Pancreas (tissue), 10 donors: Measurements from ENCODE around the gene NUP54. TPM values are rescaled to one million over a fixed set of nuclear protein-coding genes. Genes with fewer than 3 reads are reported as not detected.
A peak's percentile ranks its signal among the peaks of the same experiment; 100 is the strongest.

Experiments used
- ATAC-seq, 4 donors: fragments of 200-7000 bp; cut with Tn5 transposase; one replicate each; pipeline versions ENCODE4 v1.8.0 to v1.9.1; 2020; ENCODE audit warnings: mild to moderate bottlenecking in 4 of 4, moderate library complexity in 4 of 4
- DNase-seq, 6 donors: peaks; one replicate each; pipeline ENCODE4 v3.0.0-alpha.2; 2020
- FAIRE-seq: peaks from 2 replicates; lab custom pipeline; 2012; peaks lifted over from hg19 to GRCh38; lab: Jason Lieb, UNC
- H3K27ac ChIP-seq, 4 donors: fragments of 200-600 bp; sonication (generic); 1 replicate in 3 of 4; 2 replicates in 1 of 4; pipeline versions ENCODE4 v1.5.0 to v1.8.0; 2020
- H3K27me3 ChIP-seq, 4 donors: fragments of 200-600 bp; one replicate each; pipeline ENCODE4 v1.8.0; 2021
- H3K36me3 ChIP-seq, 3 donors: fragments of 200-600 bp; sonication (generic) in 1 of 3; one replicate each; pipeline versions ENCODE4 v1.5.0 to v1.8.0; 2020 to 2021
- H3K4me1 ChIP-seq, 3 donors: fragments of 200-600 bp; one replicate each; pipeline ENCODE4 v1.8.0; 2021
- H3K4me3 ChIP-seq, 4 donors: fragments of 200-600 bp; sonication (generic) in 2 of 4; one replicate each; pipeline versions ENCODE4 v1.5.0 to v1.8.0; 2020 to 2021
- H3K9me3 ChIP-seq, 4 donors: fragments of 200-600 bp; one replicate each; pipeline ENCODE4 v1.8.0; 2021
- WGBS, 2 donors: extraction: QIAGEN DNeasy Blood & Tissue Kit; methylation state at CpG; one replicate each; pipeline ENCODE4 v1.1.7; 2013; 5-methylcytosine and 5-hydroxymethylcytosine counted together
- intact Hi-C, 3 donors: fragments of 100-400 bp; cut with DNase I; formaldehyde crosslinking; loops; one replicate each; pipeline versions ENCODE4 v1.11.1 to v1.14.2; 2022
- polyA plus RNA-seq, 2 donors: library from polyadenylated mRNA; stranded (reverse); fragments of 200-250 nt; gene quantifications; one replicate each; pipeline ENCODE4 v1.2.3, GENCODE V29; 2013
- total RNA-seq, 6 donors: library from RNA; stranded (reverse); fragmentation: NEBNext Ultra II Directional in 4 of 6; extraction: Animal tissue kit (Norgen Biotek cat#: 25700) in 4 of 6; gene quantifications; one replicate each; pipeline versions ENCODE4 v1.2.1 to v1.2.4, GENCODE V29; 2021 to 2023
- TF ChIP-seq, protein P1 (sequence below), 4 donors: fragments of 200-600 bp; sonication (generic) in 3 of 4; IDR thresholded peaks; one replicate each; pipeline versions ENCODE4 v1.5.0 to v1.8.0; 2021; ENCODE audit warnings: antibody characterized with exemption in 4 of 4
- donor health status: healthy with polysubstance abuse.
- donor health status: DM: no; HTN: no; CAD: no; lungs with moderate emphysema.
- donor health status: DM: no; HTN: no; CAD: no.
- donor health status: control.
- donor health status: control.
- donor health status: Bipolar disorder and iron deficiency.
- donor health status: DM: yes; HTN: yes; CAD: no.
- donor health status: DM: no; HTN: no; CAD: no.
- donor health status: DM: no; HTN: no; CAD: no.
- donor health status: DM: yes; HTN: yes; CAD: no.

NUP54 gene
- total and polyA plus RNA-seq, 8 donors: 15.6 to 21.7 (median 19.2) TPM

DNA sequence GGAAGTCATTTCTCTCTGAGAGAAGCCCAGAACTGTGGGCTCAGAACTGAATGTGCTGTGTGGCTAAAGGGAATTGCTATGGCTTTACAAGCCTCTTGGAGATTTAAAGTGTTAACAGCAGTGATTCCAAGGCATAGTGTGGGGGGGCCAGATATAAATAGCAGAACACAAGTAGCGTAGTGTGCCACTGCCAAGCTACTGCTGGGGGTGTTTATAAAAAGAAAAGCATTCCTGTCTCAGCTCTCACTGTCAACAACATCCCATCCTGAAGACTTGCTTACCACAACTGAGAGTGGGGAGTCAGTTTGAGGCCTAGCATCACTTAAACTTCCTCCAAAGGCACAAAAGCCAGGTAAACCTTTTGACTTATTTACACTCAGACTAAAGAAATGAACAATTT lies 73.7 kb downstream of the NUP54 start, which contains the start of gene ART3:
TSS of gene ART3 (plus strand) at position 242 of the 400 bp plus-strand sequence. CDS start 1,181 bp downstream, outside the sequence.
- DNase-seq (no peak), FAIRE-seq (no peak), ATAC-seq (no peak)
- Histone ChIP-seq H3K4me3 (no peak within 1 kb of the TSS), H3K27ac (no peak within 1 kb of the TSS), H3K27me3 (no peaks in the 10 kb centered on the region), H3K9me3 (no peaks in the 10 kb centered on the region), H3K4me1 (no peaks in the 10 kb centered on the region), H3K36me3 (no peaks in the 10 kb centered on the region)
- intact Hi-C loops: loop anchor here in 1 of 3 donors (10.0 kb wide), 1 partner anchor 80 kb away; the partner anchor contains the start of gene SDAD1
- WGBS, 2 donors: 66 to 76% methylated on average over 1 of the region's 1 CpG
- TF ChIP-seq, protein P1, sequence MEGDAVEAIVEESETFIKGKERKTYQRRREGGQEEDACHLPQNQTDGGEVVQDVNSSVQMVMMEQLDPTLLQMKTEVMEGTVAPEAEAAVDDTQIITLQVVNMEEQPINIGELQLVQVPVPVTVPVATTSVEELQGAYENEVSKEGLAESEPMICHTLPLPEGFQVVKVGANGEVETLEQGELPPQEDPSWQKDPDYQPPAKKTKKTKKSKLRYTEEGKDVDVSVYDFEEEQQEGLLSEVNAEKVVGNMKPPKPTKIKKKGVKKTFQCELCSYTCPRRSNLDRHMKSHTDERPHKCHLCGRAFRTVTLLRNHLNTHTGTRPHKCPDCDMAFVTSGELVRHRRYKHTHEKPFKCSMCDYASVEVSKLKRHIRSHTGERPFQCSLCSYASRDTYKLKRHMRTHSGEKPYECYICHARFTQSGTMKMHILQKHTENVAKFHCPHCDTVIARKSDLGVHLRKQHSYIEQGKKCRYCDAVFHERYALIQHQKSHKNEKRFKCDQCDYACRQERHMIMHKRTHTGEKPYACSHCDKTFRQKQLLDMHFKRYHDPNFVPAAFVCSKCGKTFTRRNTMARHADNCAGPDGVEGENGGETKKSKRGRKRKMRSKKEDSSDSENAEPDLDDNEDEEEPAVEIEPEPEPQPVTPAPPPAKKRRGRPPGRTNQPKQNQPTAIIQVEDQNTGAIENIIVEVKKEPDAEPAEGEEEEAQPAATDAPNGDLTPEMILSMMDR (IDR thresholded peaks at IDR 0.05): no peak

DNA sequence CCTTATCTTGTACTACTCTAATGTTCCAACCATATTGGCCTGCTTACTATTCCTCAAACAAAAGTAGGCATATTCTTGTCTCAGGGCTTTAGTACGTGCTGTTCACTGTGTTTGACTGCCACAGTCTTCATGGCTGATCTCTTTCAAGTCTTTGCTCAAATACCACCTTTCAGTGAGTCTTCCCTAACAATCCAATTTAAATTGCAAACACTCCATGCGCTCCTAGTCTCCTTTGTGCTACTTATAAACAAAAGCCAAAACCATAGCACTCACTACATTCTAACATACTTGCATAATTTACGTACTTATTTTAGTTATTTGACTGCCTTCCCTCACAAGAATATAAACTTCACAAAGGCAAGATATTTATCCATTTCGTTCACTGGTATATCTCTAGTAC lies 75.4 kb downstream of the NUP54 start:
- Histone ChIP-seq H3K9me3 (no peaks in the 10 kb centered on the region), H3K4me3 (no peak overlapping the region), H3K4me1 (no peaks in the 10 kb centered on the region), H3K27me3 (no peaks in the 10 kb centered on the region), H3K36me3 (no peaks in the 10 kb centered on the region), H3K27ac (no peak overlapping the region)
- WGBS, 2 donors: 78 to 85% methylated on average over 4 of the region's 4 CpGs
- DNase-seq (no peak), ATAC-seq (no peak), FAIRE-seq (no peak)
- TF ChIP-seq, protein P1 (IDR thresholded peaks at IDR 0.05): no peak
- intact Hi-C loops: loop anchor here in 1 of 3 donors (10.0 kb wide), 1 partner anchor 78 kb away; the partner anchor contains the start of gene SDAD1

DNA sequence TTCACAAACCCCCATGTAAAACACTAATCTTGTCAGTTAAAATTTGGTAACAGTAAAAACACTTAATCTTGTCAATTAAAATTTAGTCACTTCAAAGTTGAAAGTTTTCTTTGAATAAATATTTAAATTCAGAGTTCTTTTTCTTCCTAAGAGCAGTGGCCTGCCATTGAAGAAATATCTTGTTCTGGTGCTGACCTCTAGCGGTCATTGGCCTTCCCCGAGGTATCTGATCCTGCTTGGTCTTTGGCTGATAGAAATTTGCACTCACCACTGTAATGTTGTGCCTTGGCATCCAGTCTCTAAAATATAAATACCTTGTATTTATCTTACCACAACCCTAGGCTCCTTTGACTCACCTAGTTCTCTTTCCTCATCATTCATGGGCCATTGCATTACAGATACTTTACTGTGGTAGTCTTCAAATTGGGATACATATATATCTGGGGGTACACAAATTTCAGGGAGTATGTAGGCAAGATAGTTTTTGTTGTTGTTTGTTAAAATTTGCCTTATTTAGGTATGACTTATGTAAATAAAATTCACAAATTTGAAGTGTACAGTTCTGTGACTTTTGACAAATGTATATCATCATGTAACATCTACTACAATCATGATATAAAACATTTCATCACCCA lies 80.4 kb downstream of the NUP54 start:
- 0 to 1% methylated on average over 2 of the region's 2 CpGs for WGBS, 2 donors
- DNase-seq: peak in 5 of 6 donors; percentile 61 to 83 (median 68)
- intact Hi-C loops: loop anchor here in 2 of 3 donors (2.0 to 5.0 kb wide), 2 partner anchors 73 to 75 kb away; partner anchors contain the start of gene SDAD1 (in 1 of the 2)
- Histone ChIP-seq H3K4me1 (no peaks in the 10 kb centered on the region), H3K27ac (no peak overlapping the region), H3K9me3 (no peaks in the 10 kb centered on the region), H3K36me3 (no peaks in the 10 kb centered on the region), H3K4me3 (no peak overlapping the region), H3K27me3 (no peaks in the 10 kb centered on the region)
- FAIRE-seq: peak; percentile 96
- TF ChIP-seq, protein P1 (IDR thresholded peaks at IDR 0.05): peak; percentile 58 to 86 (median 71)
- peak; percentile 88 to 97 (median 96) for ATAC-seq

DNA sequence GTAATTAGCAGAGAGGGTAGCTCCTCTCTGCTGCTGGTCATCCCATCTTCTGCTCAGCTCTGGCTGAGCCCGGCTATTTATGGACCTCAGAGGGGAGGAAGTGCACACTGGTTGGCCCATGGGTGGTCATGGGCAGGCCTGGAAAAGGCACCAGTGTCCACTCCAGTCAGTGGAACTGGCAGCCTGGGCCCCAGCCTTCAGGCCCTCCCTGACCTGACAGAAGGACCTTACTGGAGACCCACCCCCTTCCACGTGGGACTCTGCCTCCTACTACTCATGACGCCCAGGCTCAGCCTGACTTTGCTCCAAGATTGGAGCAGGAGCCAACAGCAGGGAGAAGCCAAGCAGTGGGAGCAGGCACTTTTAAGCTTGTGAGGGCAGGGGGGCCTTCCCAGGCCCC lies 81.7 kb downstream of the NUP54 start:
- TF ChIP-seq, protein P1 (IDR thresholded peaks at IDR 0.05): no peak
- H3K4me1 ChIP-seq: no peaks in the 10 kb centered on the region
- H3K27ac ChIP-seq: no peak overlapping the region
- intact Hi-C loops: loop anchor here in 2 of 3 donors (2.0 to 5.0 kb wide), 2 partner anchors 72 to 74 kb away; partner anchors contain the start of gene SDAD1 (in 1 of the 2)
- DNase-seq: peak in 1 of 6 donors; percentile 59
- no peaks in the 10 kb centered on the region for H3K36me3 ChIP-seq
- FAIRE-seq: no peak
- WGBS, 2 donors: 60 to 61% methylated on average over 3 of the region's 3 CpGs
- H3K27me3 ChIP-seq: no peaks in the 10 kb centered on the region
- no peak for ATAC-seq
- no peaks in the 10 kb centered on the region for H3K9me3 ChIP-seq
- no peak overlapping the region for H3K4me3 ChIP-seq

Other genes starting within 250 kb of the NUP54 start
- gene PPEF2, start 245.9 kb downstream of the NUP54 start, total RNA-seq: not detected
- gene PPEF2, start 245.9 kb downstream of the NUP54 start, polyA plus RNA-seq: not detected
- 10 to 100 TPM in 1 of 6 donors, 1 to 10 TPM in 5; 4.5 to 13.7 (median 9.0) TPM for gene NAAA, start 207.4 kb downstream of the NUP54 start, total RNA-seq
- gene NAAA, start 207.4 kb downstream of the NUP54 start, polyA plus RNA-seq: 1 to 10 TPM; 3.5 to 9.7 TPM
- 10 to 100 TPM; 14.5 to 26.1 (median 22.3) TPM for gene SDAD1, start 157.5 kb downstream of the NUP54 start, total RNA-seq
- gene SDAD1, start 157.5 kb downstream of the NUP54 start, polyA plus RNA-seq: 10 to 100 TPM in 1 of 2 donors, 1 to 10 TPM in 1; 7.6 to 17.6 TPM
- gene CXCL9, start 140.9 kb downstream of the NUP54 start, total RNA-seq: under 1 TPM in 5 of 6 donors, not detected in 1; 0.05 to 0.87 (median 0.16) TPM
- gene CXCL9, start 140.9 kb downstream of the NUP54 start, polyA plus RNA-seq: under 1 TPM; 0.15 to 0.21 TPM
- gene CXCL10, start 124.9 kb downstream of the NUP54 start, total RNA-seq: 1 to 10 TPM in 1 of 6 donors, under 1 TPM in 2, not detected in 3; 0.38 to 1.7 (median 0.83) TPM
- gene CXCL10, start 124.9 kb downstream of the NUP54 start, polyA plus RNA-seq: under 1 TPM; 0.19 to 0.34 TPM
- gene CXCL11, start 112.3 kb downstream of the NUP54 start, total RNA-seq: 1 to 10 TPM in 4 of 6 donors, under 1 TPM in 2; 0.13 to 3.7 (median 2.2) TPM
- gene CXCL11, start 112.3 kb downstream of the NUP54 start, polyA plus RNA-seq: under 1 TPM; 0.72 to 0.73 TPM
- gene ART3, start 73.7 kb downstream of the NUP54 start, total RNA-seq: 1 to 10 TPM in 5 of 6 donors, under 1 TPM in 1; 0.32 to 7.5 (median 4.9) TPM
- 10 to 100 TPM in 1 of 2 donors, 1 to 10 TPM in 1; 2.5 to 14.4 TPM for gene ART3, start 73.7 kb downstream of the NUP54 start, polyA plus RNA-seq
- 100 to 1,000 TPM in 1 of 6 donors, 10 to 100 TPM in 5; 65.4 to 123 (median 73.3) TPM for gene SCARB2, start 65.4 kb upstream of the NUP54 start, total RNA-seq
- 10 to 100 TPM; 36.8 to 50.7 TPM for gene SCARB2, start 65.4 kb upstream of the NUP54 start, polyA plus RNA-seq
- 10 to 100 TPM in 2 of 6 donors, 1 to 10 TPM in 4; 3.6 to 11.5 (median 7.3) TPM for gene FAM47E, start 103.3 kb upstream of the NUP54 start, total RNA-seq
- gene FAM47E, start 103.3 kb upstream of the NUP54 start, polyA plus RNA-seq: 10 to 100 TPM; 13.1 to 14.8 TPM
- 1 to 10 TPM; 1.7 to 6.5 (median 2.6) TPM for gene STBD1, start 158.3 kb upstream of the NUP54 start, total RNA-seq
- 1 to 10 TPM; 3.6 to 5.0 TPM for gene STBD1, start 158.3 kb upstream of the NUP54 start, polyA plus RNA-seq